ENCODE data around the gene CLDND1. TPM values are rescaled to one million over a fixed set of nuclear protein-coding genes. Genes with fewer than 3 reads are reported as not detected.

The CLDND1 gene
- total RNA-seq, 1 experiment from 2014 or later, result 472 TPM

DNA sequence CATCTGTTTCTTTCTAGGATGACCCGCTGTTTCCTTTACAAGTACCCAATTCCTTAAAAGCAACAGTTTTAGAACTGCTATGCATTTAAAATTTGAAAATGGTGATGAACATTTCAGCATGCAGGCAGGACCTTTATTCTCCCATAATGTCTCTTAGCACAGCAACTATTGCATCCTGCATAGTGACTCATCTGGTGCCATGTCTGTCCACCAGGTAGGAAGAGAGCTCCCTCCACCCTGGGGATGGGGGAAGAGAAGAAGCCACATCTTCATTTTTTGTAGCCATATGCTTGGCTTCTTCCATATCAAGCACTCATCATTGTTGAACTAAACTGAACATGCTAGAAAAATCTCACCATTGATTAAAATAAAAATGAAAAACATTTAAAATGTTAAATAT is 19.0 kb upstream of the CLDND1 start (continued):
- TF ChIP-seq POLR2A (IDR thresholded peaks at IDR 0.05; ENCODE audit: borderline replicate concordance, extremely low read depth, insufficient read depth, insufficient read length), result no peak
- TF ChIP-seq EZH2phosphoT487 (IDR thresholded peaks at IDR 0.05; ENCODE audit: borderline replicate concordance), result no peak
- no peak for TF ChIP-seq EGR1 (IDR thresholded peaks at IDR 0.05; ENCODE audit: low read depth)
- no peak for TF ChIP-seq SRF (IDR thresholded peaks at IDR 0.05; ENCODE audit: low read depth)
- peak; percentile 50; the same call in 1 of the 2 replicates for TF ChIP-seq CEBPB (IDR thresholded peaks at IDR 0.05; ENCODE audit: low read depth)
- TF ChIP-seq RAD21 (IDR thresholded peaks at IDR 0.05; ENCODE audit: low read depth), result no peak
- peak; percentile 70 for TF ChIP-seq YY1 (IDR thresholded peaks at IDR 0.05; ENCODE audit: extremely low read depth, insufficient replicate concordance, low read depth, low read length)
- TF ChIP-seq, protein P1, sequence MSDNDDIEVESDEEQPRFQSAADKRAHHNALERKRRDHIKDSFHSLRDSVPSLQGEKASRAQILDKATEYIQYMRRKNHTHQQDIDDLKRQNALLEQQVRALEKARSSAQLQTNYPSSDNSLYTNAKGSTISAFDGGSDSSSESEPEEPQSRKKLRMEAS (IDR thresholded peaks at IDR 0.05), result no peak
- TF ChIP-seq POLR2AphosphoS5 (IDR thresholded peaks at IDR 0.05; ENCODE audit: low read depth, low read length), result no peak
- no peak for TF ChIP-seq EZH2 (IDR thresholded peaks at IDR 0.05)

DNA sequence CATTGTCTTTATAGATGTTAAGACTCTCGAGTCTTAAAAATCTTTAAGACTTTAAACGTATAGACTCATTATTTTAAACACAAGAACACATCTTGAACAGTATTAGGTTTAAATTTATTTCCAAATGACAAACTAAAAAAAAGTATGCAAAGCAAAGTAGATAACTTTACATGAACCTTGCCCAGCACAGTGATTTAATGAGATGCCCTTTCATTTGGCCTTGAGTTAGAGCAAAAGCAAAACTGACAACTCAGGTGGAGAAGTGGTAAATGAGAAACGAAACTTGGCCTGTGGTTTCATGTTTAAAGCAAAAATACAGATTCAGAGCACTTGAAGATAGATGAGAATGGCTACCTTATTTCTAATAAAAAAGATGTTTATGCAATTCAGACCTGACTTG is 17.6 kb upstream of the CLDND1 start:
- Histone ChIP-seq H3K9ac (ENCODE audit: low read length) (peak overlapping the region; percentile 26), H3K9me2 (ENCODE audit: insufficient read depth) (no peaks in the 10 kb centered on the region), H3K27ac (ENCODE audit: low read depth, low read length) (peak overlapping the region; percentile 91), H3K4me3 (replicated peaks in 1 of 2; ENCODE audit: low read depth in 1 of 2, low read length in 2 of 2) (no peak overlapping the region), H3K79me2 (ENCODE audit: insufficient read depth, low read length) (peaks cover 64% of the 10 kb centered on the region), H3K4me1 (ENCODE audit: control insufficient read depth in 1 of 2, insufficient read depth in 2 of 2, low read length in 2 of 2) (peaks cover 80 to 95% of the 10 kb centered on the region in 2 experiments), H2AFZ (ENCODE audit: low read depth, low read length, poor library complexity, severe bottlenecking) (no peak overlapping the region), H3K36me3 (ENCODE audit: control insufficient read depth in 1 of 2, insufficient read depth in 2 of 2, low read length in 2 of 2) (no peaks in the 10 kb centered on the region), H4K20me1 (ENCODE audit: insufficient read depth) (no peaks in the 10 kb centered on the region), H3K27me3 (ENCODE audit: insufficient read depth, low read length) (no peaks in the 10 kb centered on the region), H3K9me3 (ENCODE audit: control insufficient read depth in 1 of 2, insufficient read depth in 1 of 2, low read depth in 1 of 2, low read length in 2 of 2) (no peaks in the 10 kb centered on the region), H3K4me2 (ENCODE audit: low read length) (peak overlapping the region; percentile 25; the same call in 1 of the 2 replicates)
- DNase-seq (ENCODE audit: low read depth, low spot score) (no peak), ATAC-seq (no peak)
- ChIA-PET POLR2A (no interaction called here), CTCF (no interaction called here), RAD21 (ENCODE audit: low non-redundant PET in 1 of 2, low total read pairs in 2 of 2, uncharacterized antibody in 2 of 2, unreplicated experiment in 2 of 2) (no interaction called here)
- no peak for TF ChIP-seq EZH2 (IDR thresholded peaks at IDR 0.05)
- TF ChIP-seq, protein P2, sequence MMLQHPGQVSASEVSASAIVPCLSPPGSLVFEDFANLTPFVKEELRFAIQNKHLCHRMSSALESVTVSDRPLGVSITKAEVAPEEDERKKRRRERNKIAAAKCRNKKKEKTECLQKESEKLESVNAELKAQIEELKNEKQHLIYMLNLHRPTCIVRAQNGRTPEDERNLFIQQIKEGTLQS (IDR thresholded peaks at IDR 0.05), result 0 out of 2 replicates have a peak, but pooled peaks have one; percentile 14
- intact Hi-C loops (cut with micrococcal nuclease), result no loop called here
- no TSS peak for BruUV-seq (replicated peaks)
